ENCODE results near the gene FRK.

FRK gene

GRCh38 chr6:116033687-116034303, 26.9 kb downstream of the FRK start:
- DNase-seq (ENCODE audit: low spot score), result no peak

- DNase-seq (ENCODE audit: low spot score), result no peak
Measured at GRCh38 chr6:116030770-116031169, 29.9 kb downstream of the FRK start.

GRCh38 chr6:116029535-116029934, 31.2 kb downstream of the FRK start:
- no peak for DNase-seq (ENCODE audit: low spot score)

- DNase-seq (ENCODE audit: low spot score), result no peak
Measured at GRCh38 chr6:116028233-116028632, 32.5 kb downstream of the FRK start.

- DNase-seq (ENCODE audit: low spot score), result no peak
Measured at GRCh38 chr6:116027801-116028200, 32.9 kb downstream of the FRK start.

GRCh38 chr6:116025405-116025804, 35.3 kb downstream of the FRK start:
- no peak for DNase-seq (ENCODE audit: low spot score)

GRCh38 chr6:116022841-116023445, 37.7 kb downstream of the FRK start:
- no peak for DNase-seq (ENCODE audit: low spot score)

- no peak for DNase-seq (ENCODE audit: low spot score)
Measured at GRCh38 chr6:116020738-116021137, 40.0 kb downstream of the FRK start.

GRCh38 chr6:116019428-116019827, 41.3 kb downstream of the FRK start:
- DNase-seq (ENCODE audit: low spot score), result no peak

GRCh38 chr6:116018976-116019375, 41.7 kb downstream of the FRK start:
- no peak for DNase-seq (ENCODE audit: low spot score)

- no peak for DNase-seq (ENCODE audit: low spot score)
Measured at GRCh38 chr6:116017546-116018295, 43.0 kb downstream of the FRK start.

GRCh38 chr6:116016846-116017545, 43.7 kb downstream of the FRK start:
- DNase-seq (ENCODE audit: low spot score), result no peak

GRCh38 chr6:116015983-116016382, 44.7 kb downstream of the FRK start:
- DNase-seq (ENCODE audit: low spot score), result no peak

GRCh38 chr6:116015561-116015960, 45.1 kb downstream of the FRK start:
- no peak for DNase-seq (ENCODE audit: low spot score)

GRCh38 chr6:116012951-116013350, 47.7 kb downstream of the FRK start:
- DNase-seq (ENCODE audit: low spot score), result no peak

- no peak for DNase-seq (ENCODE audit: low spot score)
Measured at GRCh38 chr6:116012471-116012949, 48.2 kb downstream of the FRK start.

- no peak for DNase-seq (ENCODE audit: low spot score)
Measured at GRCh38 chr6:116011520-116011919, 49.2 kb downstream of the FRK start.

GRCh38 chr6:116010790-116011401, 49.8 kb downstream of the FRK start:
- peak; percentile 16 for DNase-seq (ENCODE audit: low spot score)

- no peak for DNase-seq (ENCODE audit: low spot score)
Measured at GRCh38 chr6:116010386-116010785, 50.3 kb downstream of the FRK start.

- DNase-seq (ENCODE audit: low spot score), result no peak
Measured at GRCh38 chr6:116008470-116009243, 52.0 kb downstream of the FRK start.
